ENCODE results near the gene CTNND1. TPM values are rescaled to one million over a fixed set of nuclear protein-coding genes. Genes with fewer than 3 reads are reported as not detected.

Gene CTNND1
- total and polyA plus RNA-seq, 9 of the 15 experiments (the other 6 are each of a cell fraction or from before 2014, with no cell fraction given) = 11.1 to 74.0 (median 43.3) TPM

DNA sequence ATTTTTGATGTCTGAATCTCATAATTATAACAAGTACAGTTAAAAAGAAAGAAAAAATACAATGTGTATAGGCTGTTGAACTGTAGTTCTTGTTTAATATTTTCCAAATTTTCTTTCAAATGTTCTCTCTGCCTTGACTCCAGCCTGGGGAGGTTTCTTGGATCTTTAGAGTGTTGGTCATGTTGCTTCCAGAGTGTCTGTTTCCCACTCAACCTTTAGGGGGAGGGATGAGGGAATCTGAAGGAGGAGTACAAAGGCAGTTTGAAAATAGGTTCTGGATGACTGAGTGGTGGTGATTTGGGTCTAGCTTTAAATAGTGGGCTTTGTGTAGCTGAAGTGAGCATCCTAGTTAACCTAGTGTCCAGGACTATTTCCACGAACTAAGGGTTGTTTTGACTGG, 2.0 kb downstream of the CTNND1 start:
- DNase-seq (ENCODE audit: extremely low read depth in 1 of 4, low spot score in 3 of 4) (peak; percentile 34 to 54 (median 47)), ATAC-seq (peak; percentile 70), FAIRE-seq (peak; percentile 55)
- Histone ChIP-seq H2AFZ (ENCODE audit: low read depth, low read length) (no peak overlapping the region), H3K27ac (ENCODE audit: extremely low read depth, low read depth, low read length) (no peak overlapping the region), H3K36me3 (ENCODE audit: control insufficient read depth, insufficient read depth, low read length) (peaks cover 7% of the 10 kb centered on the region; the same call in 1 of the 3 replicates), H3K9me3 (replicated peaks; ENCODE audit: control insufficient read depth, insufficient read depth, low read depth, low read length) (no peaks in the 10 kb centered on the region), H3K27me3 (ENCODE audit: control insufficient read depth in 2 of 2, insufficient read depth in 2 of 2, low read length in 2 of 2) (no peaks in the 10 kb centered on the region), H3K4me2 (ENCODE audit: insufficient read depth, low read length) (peak overlapping the region; percentile 79), H4K20me1 (replicated peaks; ENCODE audit: control insufficient read depth, insufficient read depth, low read length) (peaks cover 7% of the 10 kb centered on the region), H3K4me3 (peak overlapping the region; percentile 62), H3K79me2 (ENCODE audit: control insufficient read depth, insufficient read depth, low read length) (peaks cover 67% of the 10 kb centered on the region), H3K9ac (ENCODE audit: insufficient read depth in 1 of 2, low read depth in 2 of 2, low read length in 2 of 2) (peak overlapping the region; percentile 1 to 95; a peak in 2 of 4 replicates), H3K9me1 (ENCODE audit: control insufficient read depth, insufficient read depth, low read length) (no peaks in the 10 kb centered on the region), H3K4me1 (replicated peaks in 1 of 2; ENCODE audit: control insufficient read depth in 2 of 2, insufficient read depth in 2 of 2, low read length in 2 of 2) (peaks cover 7 to 22% of the 10 kb centered on the region in 2 experiments; a peak in 4 of 5 replicates)
- POLR2A ChIA-PET = interaction anchor here (0.7 to 6.2 kb wide), 8 partner anchors 9 to 51 kb away, joined by 3 to 88 read pairs (median 10); partner anchors contain the start of genes BTBD18, MED19, SELENOH and TMX2
- no TSS peak for BruUV-seq (replicated peaks)
- in situ Hi-C loops (cut with MboI) (no loop called here), intact Hi-C loops (cut with micrococcal nuclease) (loop anchor here (2.0 to 5.0 kb wide), 2 partner anchors 15 to 34 kb away; no protein-coding TSS in a partner anchor)
- CTCF ChIA-PET (ENCODE audit: low intra/inter-chr PET ratio) = no interaction called here
- 6% methylated on average over 1 of the region's 1 CpG for WGBS (ENCODE audit: insufficient coverage, low coverage, missing lambda C conversion rate)
- TF ChIP-seq, protein P1, sequence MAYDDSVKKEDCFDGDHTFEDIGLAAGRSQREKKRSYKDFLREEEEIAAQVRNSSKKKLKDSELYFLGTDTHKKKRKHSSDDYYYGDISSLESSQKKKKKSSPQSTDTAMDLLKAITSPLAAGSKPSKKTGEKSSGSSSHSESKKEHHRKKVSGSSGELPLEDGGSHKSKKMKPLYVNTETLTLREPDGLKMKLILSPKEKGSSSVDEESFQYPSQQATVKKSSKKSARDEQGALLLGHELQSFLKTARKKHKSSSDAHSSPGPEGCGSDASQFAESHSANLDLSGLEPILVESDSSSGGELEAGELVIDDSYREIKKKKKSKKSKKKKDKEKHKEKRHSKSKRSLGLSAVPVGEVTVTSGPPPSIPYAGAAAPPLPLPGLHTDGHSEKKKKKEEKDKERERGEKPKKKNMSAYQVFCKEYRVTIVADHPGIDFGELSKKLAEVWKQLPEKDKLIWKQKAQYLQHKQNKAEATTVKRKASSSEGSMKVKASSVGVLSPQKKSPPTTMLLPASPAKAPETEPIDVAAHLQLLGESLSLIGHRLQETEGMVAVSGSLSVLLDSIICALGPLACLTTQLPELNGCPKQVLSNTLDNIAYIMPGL (CRISPR knock-in tag; IDR thresholded peaks at IDR 0.05) = no peak
- TF ChIP-seq, protein P2, sequence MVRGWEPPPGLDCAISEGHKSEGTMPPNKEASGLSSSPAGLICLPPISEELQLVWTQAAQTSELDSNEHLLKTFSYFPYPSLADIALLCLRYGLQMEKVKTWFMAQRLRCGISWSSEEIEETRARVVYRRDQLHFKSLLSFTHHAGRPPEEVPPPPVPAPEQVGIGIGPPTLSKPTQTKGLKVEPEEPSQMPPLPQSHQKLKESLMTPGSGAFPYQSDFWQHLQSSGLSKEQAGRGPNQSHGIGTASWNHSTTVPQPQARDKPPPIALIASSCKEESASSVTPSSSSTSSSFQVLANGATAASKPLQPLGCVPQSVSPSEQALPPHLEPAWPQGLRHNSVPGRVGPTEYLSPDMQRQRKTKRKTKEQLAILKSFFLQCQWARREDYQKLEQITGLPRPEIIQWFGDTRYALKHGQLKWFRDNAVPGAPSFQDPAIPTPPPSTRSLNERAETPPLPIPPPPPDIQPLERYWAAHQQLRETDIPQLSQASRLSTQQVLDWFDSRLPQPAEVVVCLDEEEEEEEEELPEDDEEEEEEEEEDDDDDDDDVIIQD (CRISPR knock-in tag; IDR thresholded peaks at IDR 0.05) = no peak
- TF ChIP-seq, protein P3, sequence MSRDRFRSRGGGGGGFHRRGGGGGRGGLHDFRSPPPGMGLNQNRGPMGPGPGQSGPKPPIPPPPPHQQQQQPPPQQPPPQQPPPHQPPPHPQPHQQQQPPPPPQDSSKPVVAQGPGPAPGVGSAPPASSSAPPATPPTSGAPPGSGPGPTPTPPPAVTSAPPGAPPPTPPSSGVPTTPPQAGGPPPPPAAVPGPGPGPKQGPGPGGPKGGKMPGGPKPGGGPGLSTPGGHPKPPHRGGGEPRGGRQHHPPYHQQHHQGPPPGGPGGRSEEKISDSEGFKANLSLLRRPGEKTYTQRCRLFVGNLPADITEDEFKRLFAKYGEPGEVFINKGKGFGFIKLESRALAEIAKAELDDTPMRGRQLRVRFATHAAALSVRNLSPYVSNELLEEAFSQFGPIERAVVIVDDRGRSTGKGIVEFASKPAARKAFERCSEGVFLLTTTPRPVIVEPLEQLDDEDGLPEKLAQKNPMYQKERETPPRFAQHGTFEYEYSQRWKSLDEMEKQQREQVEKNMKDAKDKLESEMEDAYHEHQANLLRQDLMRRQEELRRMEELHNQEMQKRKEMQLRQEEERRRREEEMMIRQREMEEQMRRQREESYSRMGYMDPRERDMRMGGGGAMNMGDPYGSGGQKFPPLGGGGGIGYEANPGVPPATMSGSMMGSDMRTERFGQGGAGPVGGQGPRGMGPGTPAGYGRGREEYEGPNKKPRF (IDR thresholded peaks at IDR 0.05; ENCODE audit: low read depth, low read length) = no peak
- TF ChIP-seq EGR1 (conservative IDR thresholded peaks at IDR 0.05) (no peak), KDM2B (CRISPR knock-in tag; IDR thresholded peaks at IDR 0.05) (no peak), NR2C2 (CRISPR knock-in tag; IDR thresholded peaks at IDR 0.05) (no peak), NR2C2 (tag; IDR thresholded peaks at IDR 0.05) (no peak), HDAC1 (IDR thresholded peaks at IDR 0.05) (peak in 1 of 2 experiments; percentile 52; a peak in 1 of 4 replicates), ZNF766 (CRISPR knock-in tag; conservative IDR thresholded peaks at IDR 0.05) (peak; percentile 77), IRF2 (CRISPR knock-in tag; IDR thresholded peaks at IDR 0.05) (no peak), ZNF75A (CRISPR knock-in tag; IDR thresholded peaks at IDR 0.05) (no peak), RBBP5 (IDR thresholded peaks at IDR 0.05; ENCODE audit: borderline replicate concordance, insufficient read depth, low read length, poor library complexity, severe bottlenecking) (no peak), ZSCAN32 (CRISPR knock-in tag; IDR thresholded peaks at IDR 0.05) (no peak)
- TF ChIP-seq, protein P4, sequence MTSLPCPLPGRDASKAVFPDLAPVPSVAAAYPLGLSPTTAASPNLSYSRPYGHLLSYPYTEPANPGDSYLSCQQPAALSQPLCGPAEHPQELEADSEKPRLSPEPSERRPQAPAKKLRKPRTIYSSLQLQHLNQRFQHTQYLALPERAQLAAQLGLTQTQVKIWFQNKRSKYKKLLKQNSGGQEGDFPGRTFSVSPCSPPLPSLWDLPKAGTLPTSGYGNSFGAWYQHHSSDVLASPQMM (CRISPR knock-in tag; IDR thresholded peaks at IDR 0.05) = no peak
- TF ChIP-seq, protein P5, sequence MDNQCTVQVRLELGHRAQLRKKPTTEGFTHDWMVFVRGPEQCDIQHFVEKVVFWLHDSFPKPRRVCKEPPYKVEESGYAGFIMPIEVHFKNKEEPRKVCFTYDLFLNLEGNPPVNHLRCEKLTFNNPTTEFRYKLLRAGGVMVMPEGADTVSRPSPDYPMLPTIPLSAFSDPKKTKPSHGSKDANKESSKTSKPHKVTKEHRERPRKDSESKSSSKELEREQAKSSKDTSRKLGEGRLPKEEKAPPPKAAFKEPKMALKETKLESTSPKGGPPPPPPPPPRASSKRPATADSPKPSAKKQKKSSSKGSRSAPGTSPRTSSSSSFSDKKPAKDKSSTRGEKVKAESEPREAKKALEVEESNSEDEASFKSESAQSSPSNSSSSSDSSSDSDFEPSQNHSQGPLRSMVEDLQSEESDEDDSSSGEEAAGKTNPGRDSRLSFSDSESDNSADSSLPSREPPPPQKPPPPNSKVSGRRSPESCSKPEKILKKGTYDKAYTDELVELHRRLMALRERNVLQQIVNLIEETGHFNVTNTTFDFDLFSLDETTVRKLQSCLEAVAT (IDR thresholded peaks at IDR 0.05) = peak in 1 of 2 experiments; percentile 22; a peak in 1 of 4 replicates

All from K562 (cell line).